Naive thymus-derived CD4-positive, alpha-beta T cell (primary cell): ENCODE results near the gene SLC16A14. TPM values are rescaled to one million over a fixed set of nuclear protein-coding genes. Genes with fewer than 3 reads are reported as not detected.

Experiments
- ATAC-seq: fragments of 150-1000 bp; cut with Tn5 transposase; 2 replicates; pipeline ENCODE4 v1.10.0; 2021; ENCODE audit warnings: mild to moderate bottlenecking, moderate library complexity
- CTCF ChIA-PET: fragments of 350-600 bp; sonication (Branson Sonifier 250); formaldehyde crosslinking; loops from one replicate; lab custom pipeline; 2021; ENCODE audit warnings: antibody characterized with exemption; lab: Charles Lee
- POLR2A ChIA-PET: fragments of 350-600 bp; sonication (Branson Sonifier 250); formaldehyde crosslinking; loops from one replicate; lab custom pipeline; 2021; ENCODE audit warnings: antibody characterized with exemption, inconsistent platforms; lab: Charles Lee
- DNase-seq, 9 donors: peaks; one replicate each; pipeline versions ENCODE4 v3.0.0 to v3.0.0-alpha.2; 2020 to 2022; ENCODE audit warnings: mixed read lengths in 1 of 9
- H3K27ac ChIP-seq: one replicate; pipeline ENCODE4 v1.7.0; 2013; ENCODE audit warnings: mild to moderate bottlenecking, low read depth, low read length, moderate library complexity
- H3K27me3 ChIP-seq, 2 donors: one replicate each; pipeline ENCODE4 v1.7.0; 2013; ENCODE audit warnings: low read length in 2 of 2, mild to moderate bottlenecking in 2 of 2, moderate library complexity in 2 of 2; ENCODE audit not compliant: control insufficient read depth in 2 of 2, insufficient read depth in 2 of 2
- H3K36me3 ChIP-seq, 3 experiments: 1 replicate in 2 of 3; 2 replicates in 1 of 3; pipeline ENCODE4 v1.7.0; 2013; ENCODE audit warnings: low read length in 3 of 3, mild to moderate bottlenecking in 3 of 3, moderate library complexity in 1 of 3; ENCODE audit not compliant: insufficient read depth in 3 of 3, control insufficient read depth in 2 of 3
- H3K4me1 ChIP-seq, 2 donors: one replicate each; pipeline ENCODE4 v1.7.0; 2013; ENCODE audit warnings: low read length in 2 of 2, mild to moderate bottlenecking in 2 of 2, moderate library complexity in 1 of 2; ENCODE audit not compliant: control insufficient read depth in 2 of 2, insufficient read depth in 2 of 2
- H3K4me3 ChIP-seq: 2 replicates; pipeline ENCODE4 v1.7.0; 2013; ENCODE audit warnings: mild to moderate bottlenecking, low read length
- H3K9me3 ChIP-seq, 3 experiments: 1 replicate in 2 of 3; 2 replicates in 1 of 3; pipeline ENCODE4 v1.7.0; 2013; ENCODE audit warnings: low read length in 3 of 3; ENCODE audit not compliant: control insufficient read depth in 2 of 3
- H3K27ac Mint-ChIP-seq, 9 donors: one replicate each; pipeline ENCODE4 v1.8.0; 2020 to 2022; ENCODE audit warnings: mixed read lengths in 9 of 9, mild to moderate bottlenecking in 8 of 9, moderate library complexity in 5 of 9, inconsistent platforms in 2 of 9
- H3K27me3 Mint-ChIP-seq, 5 donors: one replicate each; pipeline ENCODE4 v1.8.0; 2021 to 2022; ENCODE audit warnings: mixed read lengths in 5 of 5, mild to moderate bottlenecking in 1 of 5
- H3K36me3 Mint-ChIP-seq, 5 donors: one replicate each; pipeline ENCODE4 v1.8.0; 2020 to 2022; ENCODE audit warnings: mixed read lengths in 5 of 5, mild to moderate bottlenecking in 3 of 5, inconsistent platforms in 1 of 5
- H3K4me1 Mint-ChIP-seq, 7 donors: one replicate each; pipeline ENCODE4 v1.8.0; 2020 to 2022; ENCODE audit warnings: mixed read lengths in 7 of 7, mild to moderate bottlenecking in 3 of 7, inconsistent platforms in 1 of 7
- H3K4me3 Mint-ChIP-seq, 10 donors: one replicate each; pipeline ENCODE4 v1.8.0; 2020 to 2022; ENCODE audit warnings: mild to moderate bottlenecking in 10 of 10, mixed read lengths in 10 of 10, moderate library complexity in 6 of 10, inconsistent platforms in 2 of 10
- H3K9me3 Mint-ChIP-seq, 11 donors: one replicate each; pipeline ENCODE4 v1.8.0; 2020 to 2022; ENCODE audit warnings: mixed read lengths in 11 of 11, mild to moderate bottlenecking in 4 of 11, inconsistent platforms in 1 of 11, moderate library complexity in 1 of 11
- intact Hi-C, 2 donors: fragments of 100-400 bp; cut with micrococcal nuclease; formaldehyde crosslinking; loops; one replicate each; pipeline ENCODE4 v1.15.1; 2023
- polyA plus RNA-seq, 2 donors: library from polyadenylated mRNA; unstranded; fragments of 300-500 nt; fragmentation: Illumina TruSeq; gene quantifications; one replicate each; pipeline ENCODE4 v1.2.3, GENCODE V29; 2021
- total RNA-seq, 6 experiments: library from RNA in 5 of 6; stranded (reverse) in 5 of 6; gene quantifications; 1 replicate in 5 of 6; 2 replicates in 1 of 6; pipeline ENCODE4 v1.2.3 and lab custom pipeline; 2021 to 2026

The SLC16A14 gene
- total and polyA plus RNA-seq, 7 experiments from 2014 or later: 0.14 to 0.58 (median 0.46) TPM

GRCh38 chr2:230068016-230068650 lies 591 bp downstream of the SLC16A14 start:
- ATAC-seq (peak; percentile 40), DNase-seq (peak; percentile 16 to 62 (median 38))
- Histone ChIP-seq H3K9me3 (no peaks in the 10 kb centered on the region), H3K4me1 (peaks cover 0 to 7% of the 10 kb centered on the region in 2 donors), H3K27me3 (no peaks in the 10 kb centered on the region), H3K4me3 (peak overlapping the region; percentile 62), H3K36me3 (no peaks in the 10 kb centered on the region), H3K27ac (no peak overlapping the region)
- CTCF ChIA-PET: interaction anchor here (1.0 to 1.5 kb wide), 5 partner anchors 9 to 265 kb away, joined by 3 read pairs; no protein-coding TSS in a partner anchor
- H3K4me1 Mint-ChIP-seq: peaks cover 8 to 18% (median 12%) of the 10 kb centered on the region in 7 donors
- peaks cover 0 to 4% (median 0%) of the 10 kb centered on the region in 11 donors for H3K9me3 Mint-ChIP-seq
- peaks cover 0 to under 1% (median 0%) of the 10 kb centered on the region in 5 donors for H3K36me3 Mint-ChIP-seq
- POLR2A ChIA-PET: interaction anchor here (1.1 kb wide), 1 partner anchor 152 kb away, joined by 4 read pairs; the partner anchor contains the start of gene SP110
- peak overlapping the region in 3 of 9 donors; percentile 69 to 80 (median 74) for H3K27ac Mint-ChIP-seq
- peak overlapping the region; percentile 81 to 96 (median 90) for H3K4me3 Mint-ChIP-seq
- intact Hi-C loops: loop anchor here (1.0 to 5.0 kb wide), 5 partner anchors 59 to 544 kb away; no protein-coding TSS in a partner anchor
- H3K27me3 Mint-ChIP-seq: peaks cover 4 to 32% (median 5%) of the 10 kb centered on the region in 5 donors

DNA sequence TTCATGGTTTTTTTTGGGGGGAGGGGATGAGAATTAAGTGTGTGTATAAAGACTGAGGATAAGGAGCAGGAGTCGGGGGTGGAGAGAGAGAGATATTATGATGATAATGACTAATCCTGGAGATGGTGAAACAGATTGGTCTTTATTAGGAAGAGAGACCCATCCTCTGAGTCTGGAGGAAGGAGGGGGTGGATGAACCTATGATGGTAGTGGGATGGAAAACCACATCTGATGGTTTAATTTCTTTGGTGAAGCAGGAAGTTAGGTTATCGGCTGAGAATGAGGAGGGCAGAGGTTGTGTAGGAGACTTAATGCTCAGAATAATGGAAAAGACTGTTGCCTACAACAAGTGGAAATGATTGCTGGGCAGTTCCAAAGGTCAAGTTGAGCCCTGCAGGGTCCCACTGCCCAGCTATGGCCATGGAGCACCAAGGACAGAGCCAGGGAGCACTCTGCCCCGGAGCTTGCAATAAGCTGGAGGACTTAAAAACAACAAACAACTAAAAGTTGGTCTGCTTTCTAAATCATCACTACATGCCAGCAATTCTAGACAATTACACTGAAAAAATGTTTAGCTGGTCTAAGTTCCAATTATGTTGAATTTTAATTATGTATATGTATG lies 7.9 kb downstream of the SLC16A14 start:
- no peaks in the 10 kb centered on the region for H3K9me3 ChIP-seq
- no peaks in the 10 kb centered on the region for H3K36me3 ChIP-seq
- CTCF ChIA-PET: interaction anchor here (0.6 kb wide), 1 partner anchor 46 kb away, joined by 4 read pairs; no protein-coding TSS in a partner anchor
- Mint-ChIP-seq H3K9me3 (peaks cover 0 to 8% (median 2%) of the 10 kb centered on the region in 11 donors), H3K36me3 (peaks cover 0 to 13% (median 9%) of the 10 kb centered on the region in 5 donors), H3K4me1 (peaks cover 2 to 17% (median 14%) of the 10 kb centered on the region in 7 donors), H3K4me3 (peak overlapping the region in 7 of 10 donors; percentile 6 to 52 (median 23)), H3K27ac (peak overlapping the region in 3 of 9 donors; percentile 0 to 43 (median 4)), H3K27me3 (peaks cover 0 to 9% (median 3%) of the 10 kb centered on the region in 5 donors)
- intact Hi-C loops: no loop called here
- POLR2A ChIA-PET: no interaction called here
- no peak for DNase-seq
- no peak overlapping the region for H3K4me3 ChIP-seq
- no peaks in the 10 kb centered on the region for H3K27me3 ChIP-seq
- no peak for ATAC-seq
- H3K27ac ChIP-seq: no peak overlapping the region
- peaks cover 0 to 6% of the 10 kb centered on the region in 2 donors for H3K4me1 ChIP-seq

DNA sequence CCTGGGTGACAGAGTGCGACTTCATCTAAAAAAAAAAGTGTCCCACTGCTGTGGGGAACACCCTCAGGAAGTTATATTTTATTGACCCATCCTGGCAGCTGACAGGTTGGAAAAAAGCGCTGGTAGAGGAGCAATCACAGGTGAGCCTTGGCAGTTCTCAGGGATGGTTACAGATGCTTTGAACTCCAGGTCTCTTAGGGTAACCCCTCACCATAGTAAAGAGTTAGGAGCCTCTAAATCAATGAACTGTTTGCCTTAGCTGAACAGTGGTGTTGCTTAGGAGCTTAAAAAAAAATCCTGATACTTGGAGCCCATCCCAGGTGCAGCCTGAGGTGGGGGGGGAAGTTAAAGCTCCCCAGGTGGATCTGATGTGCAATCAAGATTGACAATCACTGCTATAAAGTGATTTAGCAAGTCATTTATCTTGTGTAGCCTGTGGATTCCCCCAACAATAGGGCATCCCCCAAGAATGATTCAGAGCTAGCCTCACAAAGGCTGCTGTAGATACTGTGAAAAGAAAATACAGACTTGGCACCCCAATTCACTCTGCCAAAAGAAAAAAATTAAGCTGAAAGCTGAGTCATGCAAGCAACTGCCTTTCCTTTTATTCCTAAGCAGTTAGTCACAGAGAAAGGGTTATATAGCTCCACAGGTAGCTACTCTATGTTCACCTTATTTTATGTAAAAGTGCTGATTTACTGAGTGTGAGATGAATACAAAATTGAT lies 14.8 kb downstream of the SLC16A14 start:
- H3K36me3 ChIP-seq: no peaks in the 10 kb centered on the region
- H3K4me3 Mint-ChIP-seq: no peak overlapping the region
- CTCF ChIA-PET: interaction anchor here (1.6 kb wide), 1 partner anchor 13 kb away, joined by 8 read pairs; no protein-coding TSS in a partner anchor
- ATAC-seq: no peak
- H3K4me1 Mint-ChIP-seq: no peaks in the 10 kb centered on the region
- no peak overlapping the region for H3K27ac Mint-ChIP-seq
- no peaks in the 10 kb centered on the region for H3K9me3 ChIP-seq
- H3K27ac ChIP-seq: no peak overlapping the region
- peaks cover 0 to 5% (median 4%) of the 10 kb centered on the region in 5 donors for H3K36me3 Mint-ChIP-seq
- POLR2A ChIA-PET: no interaction called here
- H3K27me3 ChIP-seq: no peaks in the 10 kb centered on the region
- peaks cover 0 to 2% (median 0%) of the 10 kb centered on the region in 11 donors for H3K9me3 Mint-ChIP-seq
- H3K4me3 ChIP-seq: no peak overlapping the region
- no peaks in the 10 kb centered on the region for H3K4me1 ChIP-seq
- H3K27me3 Mint-ChIP-seq: no peaks in the 10 kb centered on the region
- DNase-seq: no peak
- intact Hi-C loops: no loop called here

DNA sequence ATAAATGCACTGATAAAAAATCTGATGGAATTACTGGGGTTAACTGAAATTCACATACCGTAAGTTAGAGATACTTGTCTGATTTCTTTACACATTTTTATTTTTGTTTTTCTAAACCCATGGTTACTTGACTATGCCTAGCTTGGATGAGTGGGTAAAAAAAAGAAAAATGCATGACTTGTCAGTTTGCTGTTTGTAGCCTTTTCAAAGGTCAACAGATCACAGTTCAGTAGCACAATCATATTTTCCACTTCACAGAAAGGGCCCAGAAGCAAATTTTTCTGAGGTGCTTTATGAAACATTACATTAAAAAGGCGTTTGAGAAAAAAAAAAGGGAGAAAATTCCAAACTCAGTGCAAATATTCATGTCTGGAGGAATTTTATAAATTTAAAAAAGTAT lies 16.4 kb downstream of the SLC16A14 start:
- no peaks in the 10 kb centered on the region for H3K36me3 ChIP-seq
- ChIA-PET POLR2A (no interaction called here), CTCF (no interaction called here)
- DNase-seq (no peak), ATAC-seq (no peak)
- H3K4me1 Mint-ChIP-seq: no peaks in the 10 kb centered on the region
- H3K27me3 Mint-ChIP-seq: no peaks in the 10 kb centered on the region
- no peaks in the 10 kb centered on the region for H3K36me3 Mint-ChIP-seq
- H3K9me3 ChIP-seq: no peaks in the 10 kb centered on the region
- intact Hi-C loops: no loop called here
- no peak overlapping the region for H3K4me3 Mint-ChIP-seq
- no peak overlapping the region for H3K4me3 ChIP-seq
- no peak overlapping the region for H3K27ac ChIP-seq
- no peaks in the 10 kb centered on the region for H3K27me3 ChIP-seq
- H3K27ac Mint-ChIP-seq: no peak overlapping the region
- no peaks in the 10 kb centered on the region for H3K9me3 Mint-ChIP-seq
- no peaks in the 10 kb centered on the region for H3K4me1 ChIP-seq

- DNase-seq (no peak), ATAC-seq (no peak)
- peaks cover 0 to 5% (median 0%) of the 10 kb centered on the region in 5 donors for H3K36me3 Mint-ChIP-seq
- POLR2A ChIA-PET: interaction anchor here (0.6 kb wide), 1 partner anchor 9 kb away, joined by 3 read pairs; no protein-coding TSS in a partner anchor
- H3K36me3 ChIP-seq: no peaks in the 10 kb centered on the region
- no peaks in the 10 kb centered on the region for H3K4me1 Mint-ChIP-seq
- intact Hi-C loops: no loop called here
- H3K27ac Mint-ChIP-seq: no peak overlapping the region
- H3K27me3 ChIP-seq: no peaks in the 10 kb centered on the region
- H3K4me1 ChIP-seq: no peaks in the 10 kb centered on the region
- no peak overlapping the region for H3K27ac ChIP-seq
- no peaks in the 10 kb centered on the region for H3K9me3 Mint-ChIP-seq
- no peaks in the 10 kb centered on the region for H3K9me3 ChIP-seq
- no peak overlapping the region for H3K4me3 ChIP-seq
- CTCF ChIA-PET: no interaction called here
- no peak overlapping the region for H3K4me3 Mint-ChIP-seq
- H3K27me3 Mint-ChIP-seq: peaks cover 0 to 2% (median 0%) of the 10 kb centered on the region in 5 donors
Measured at GRCh38 chr2:230050136-230050535, 18.6 kb downstream of the SLC16A14 start.

DNA sequence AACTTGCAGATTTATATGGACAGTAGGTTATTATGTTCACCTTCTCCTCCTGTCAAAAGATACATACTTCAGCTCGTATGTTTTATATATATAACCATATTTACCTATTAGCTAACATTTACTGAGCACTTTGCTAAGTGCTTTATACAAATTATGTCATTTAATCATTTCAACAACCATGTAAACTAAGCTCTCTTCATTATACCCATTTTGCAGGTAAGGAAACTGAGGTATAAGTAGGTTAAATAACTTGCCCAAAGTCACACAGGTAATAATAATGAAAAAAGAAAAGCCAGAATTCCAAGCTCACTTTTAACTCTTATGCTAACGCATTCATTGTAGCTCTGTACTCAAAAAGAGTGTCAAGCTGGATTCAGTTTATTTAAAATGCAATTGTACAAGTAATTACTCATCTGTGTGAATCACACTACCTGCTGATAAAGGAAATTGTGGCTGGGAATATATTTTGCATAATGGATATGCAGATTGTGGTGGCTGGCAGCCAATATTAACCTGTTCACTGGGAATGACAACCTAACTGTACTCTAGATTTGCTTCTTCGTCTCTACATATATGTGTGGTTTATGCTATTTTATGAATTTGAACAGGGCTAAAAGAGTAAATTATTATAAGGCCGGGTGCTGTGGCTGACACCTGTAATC lies 20.6 kb downstream of the SLC16A14 start:
- ChIA-PET CTCF (interaction anchor here (0.6 kb wide), 1 partner anchor 9 kb away, joined by 3 read pairs; no protein-coding TSS in a partner anchor), POLR2A (no interaction called here)
- intact Hi-C loops: no loop called here
- no peaks in the 10 kb centered on the region for H3K9me3 Mint-ChIP-seq
- ATAC-seq: no peak
- Histone ChIP-seq H3K27ac (no peak overlapping the region), H3K27me3 (no peaks in the 10 kb centered on the region), H3K4me1 (no peaks in the 10 kb centered on the region), H3K4me3 (no peak overlapping the region), H3K9me3 (no peaks in the 10 kb centered on the region), H3K36me3 (no peaks in the 10 kb centered on the region)
- H3K27me3 Mint-ChIP-seq: peaks cover 0 to 2% (median 0%) of the 10 kb centered on the region in 5 donors
- H3K36me3 Mint-ChIP-seq: peaks cover 0 to 10% (median 0%) of the 10 kb centered on the region in 5 donors
- no peak overlapping the region for H3K4me3 Mint-ChIP-seq
- H3K4me1 Mint-ChIP-seq: no peaks in the 10 kb centered on the region
- H3K27ac Mint-ChIP-seq: no peak overlapping the region
- no peak for DNase-seq
